GM12873 (cell line): ENCODE data around the gene UGT1A4.

ENCODE experiments used
- CTCF ChIP-seq: IDR thresholded peaks from 2 replicates; pipeline ENCODE4 v1.5.1; 2012; ENCODE audit warnings: low read depth, mild to moderate bottlenecking, moderate library complexity, low read length, control low read depth; ENCODE audit not compliant: insufficient read depth; ENCODE audit errors: missing control alignments

Gene UGT1A4

DNA sequence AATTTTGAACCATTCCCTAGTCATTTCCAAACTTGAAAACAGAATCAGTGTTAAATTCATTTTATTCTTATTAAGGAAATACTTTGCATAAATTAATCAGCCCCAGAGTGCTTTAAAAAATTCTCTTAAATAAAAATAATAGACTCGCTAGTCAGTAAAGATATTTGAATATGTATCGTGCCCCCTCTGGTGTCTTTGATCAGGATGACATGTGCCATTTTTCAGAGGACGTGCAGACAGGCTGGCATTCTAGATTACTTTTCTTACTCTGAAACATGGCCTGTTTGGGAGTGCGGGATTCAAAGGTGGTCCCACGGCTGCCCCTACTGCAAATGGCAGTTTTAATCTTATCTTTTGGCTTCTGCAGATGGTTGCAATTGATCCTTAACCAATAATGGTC is 54.0 kb downstream of the UGT1A4 start:
- TF ChIP-seq CTCF: no peak

GRCh38 chr2:233773854-233774253 is 55.3 kb downstream of the UGT1A4 start:
- TF ChIP-seq CTCF: no peak

GRCh38 chr2:233775414-233775813 is 56.9 kb downstream of the UGT1A4 start:
- TF ChIP-seq CTCF: no peak

DNA sequence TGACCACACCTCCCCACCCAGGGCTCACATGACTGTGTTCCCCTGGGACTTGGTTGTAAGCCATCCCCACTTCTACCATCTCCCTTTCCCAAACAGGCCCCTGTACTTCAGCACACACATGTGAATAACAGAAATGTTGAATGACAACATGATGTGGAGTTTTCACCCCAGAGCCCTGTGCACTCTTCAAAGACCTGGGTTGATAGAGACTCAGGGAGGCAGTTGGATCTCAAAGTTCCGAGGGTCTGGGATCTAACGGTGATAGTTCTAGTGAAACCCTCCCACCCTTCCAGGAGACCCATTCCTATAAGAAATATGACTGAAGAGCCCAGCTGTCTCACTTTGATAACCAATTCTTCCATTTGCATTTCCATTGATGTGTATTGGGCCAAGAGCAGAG is 59.5 kb downstream of the UGT1A4 start, which contains the start of gene MROH2A:
TSS of gene MROH2A (plus strand) at position 301 of the 400 bp plus-strand sequence. CDS start 1,029 bp downstream, outside the sequence.
- TF ChIP-seq CTCF: no peak

DNA sequence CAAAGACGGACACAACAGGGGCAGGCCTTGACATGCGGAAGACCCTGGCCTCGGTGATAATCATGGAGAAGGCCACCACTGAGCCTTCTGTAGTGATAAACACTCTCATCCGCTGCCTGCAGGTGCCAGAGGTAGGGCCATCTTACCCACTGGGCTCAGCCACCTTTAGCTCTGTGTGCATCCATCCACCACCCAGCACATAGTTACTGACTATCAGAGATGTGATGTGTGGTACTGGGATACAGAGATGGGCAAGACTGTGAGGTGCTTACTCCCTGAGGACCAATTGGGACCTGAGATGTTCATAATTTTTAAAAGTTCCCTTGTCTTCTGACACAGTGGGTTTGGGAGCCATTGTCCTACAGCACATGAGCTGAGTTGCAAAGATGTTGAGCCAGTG is 61.2 kb downstream of the UGT1A4 start:
- TF ChIP-seq CTCF: no peak

DNA sequence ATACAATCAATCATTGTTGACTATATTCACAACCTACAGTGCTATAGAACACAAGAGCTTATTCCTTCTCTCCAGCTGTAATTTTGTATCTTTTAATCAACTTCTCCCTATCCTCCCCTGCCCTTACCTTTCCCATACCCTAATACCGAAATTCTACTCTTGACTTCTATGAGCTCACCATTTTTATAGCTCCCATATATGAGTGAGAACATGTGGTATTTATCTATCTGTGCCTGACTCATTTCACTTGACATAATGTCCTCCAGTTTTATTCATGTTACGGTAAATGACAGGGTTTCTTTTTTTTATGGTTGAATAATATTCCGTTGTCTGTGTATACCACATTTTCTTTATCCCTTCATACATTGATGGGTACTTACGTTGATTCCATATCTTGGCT is 62.2 kb downstream of the UGT1A4 start:
- no peak for TF ChIP-seq CTCF

DNA sequence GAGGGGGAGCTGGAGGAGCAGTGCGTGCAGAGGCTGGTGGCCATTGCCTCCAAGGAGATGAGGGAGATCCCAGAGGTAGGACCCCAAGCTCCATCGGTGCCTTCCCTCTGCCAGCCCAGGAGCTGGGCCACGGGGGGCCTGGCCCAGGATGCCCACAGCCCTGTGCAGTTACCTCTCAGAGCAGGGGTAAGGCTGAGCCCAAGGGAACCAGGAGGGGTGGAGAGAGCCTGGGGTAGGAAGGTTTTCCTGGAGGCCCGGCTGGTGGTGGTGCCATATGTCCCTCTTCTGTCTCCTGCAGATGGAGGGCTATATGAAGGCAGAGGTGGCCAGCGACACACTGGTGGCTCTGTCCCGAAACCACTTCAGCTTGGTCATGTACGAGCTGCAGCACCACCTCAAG is 71.0 kb downstream of the UGT1A4 start:
- no peak for TF ChIP-seq CTCF
